Measurements from ENCODE around the gene MYO1B. TPM values are rescaled to one million over a fixed set of nuclear protein-coding genes. Genes with fewer than 3 reads are reported as not detected.

The MYO1B gene
- total and polyA plus RNA-seq, 7 donors, result 6.2 to 37.1 (median 13.8) TPM

GRCh38 chr2:191287820-191288219, 42.6 kb downstream of the MYO1B start:
- WGBS, 2 donors, result 66 to 72% methylated on average over 4 of the region's 4 CpGs

DNA sequence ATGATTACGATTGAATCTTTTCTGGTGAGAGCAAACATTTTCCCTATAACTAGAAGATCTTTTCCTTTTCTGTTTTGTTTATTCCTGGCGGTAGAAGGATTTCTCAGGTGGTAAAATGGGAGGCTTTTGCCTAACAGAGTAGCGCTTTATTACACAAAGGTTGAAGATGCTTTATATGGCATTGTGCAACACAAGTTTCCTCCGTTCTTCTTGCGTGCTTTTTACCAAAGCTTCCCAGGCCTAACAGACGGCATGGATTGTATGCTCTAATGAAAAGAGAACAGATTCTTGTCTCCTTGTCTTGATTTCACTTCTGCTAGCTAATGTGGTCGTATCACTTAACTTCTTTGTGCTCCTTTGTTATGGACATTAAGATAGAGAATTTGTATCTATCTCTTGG, 43.8 kb downstream of the MYO1B start:
- intact Hi-C loops (cut with DNase I), result no loop called here
- Histone ChIP-seq H3K27ac (no peak overlapping the region), H3K4me1 (no peaks in the 10 kb centered on the region), H3K27me3 (no peaks in the 10 kb centered on the region), H3K36me3 (no peaks in the 10 kb centered on the region), H3K4me3 (no peak overlapping the region), H3K9me3 (no peaks in the 10 kb centered on the region)
- no peak for DNase-seq
- TF ChIP-seq, protein P1, sequence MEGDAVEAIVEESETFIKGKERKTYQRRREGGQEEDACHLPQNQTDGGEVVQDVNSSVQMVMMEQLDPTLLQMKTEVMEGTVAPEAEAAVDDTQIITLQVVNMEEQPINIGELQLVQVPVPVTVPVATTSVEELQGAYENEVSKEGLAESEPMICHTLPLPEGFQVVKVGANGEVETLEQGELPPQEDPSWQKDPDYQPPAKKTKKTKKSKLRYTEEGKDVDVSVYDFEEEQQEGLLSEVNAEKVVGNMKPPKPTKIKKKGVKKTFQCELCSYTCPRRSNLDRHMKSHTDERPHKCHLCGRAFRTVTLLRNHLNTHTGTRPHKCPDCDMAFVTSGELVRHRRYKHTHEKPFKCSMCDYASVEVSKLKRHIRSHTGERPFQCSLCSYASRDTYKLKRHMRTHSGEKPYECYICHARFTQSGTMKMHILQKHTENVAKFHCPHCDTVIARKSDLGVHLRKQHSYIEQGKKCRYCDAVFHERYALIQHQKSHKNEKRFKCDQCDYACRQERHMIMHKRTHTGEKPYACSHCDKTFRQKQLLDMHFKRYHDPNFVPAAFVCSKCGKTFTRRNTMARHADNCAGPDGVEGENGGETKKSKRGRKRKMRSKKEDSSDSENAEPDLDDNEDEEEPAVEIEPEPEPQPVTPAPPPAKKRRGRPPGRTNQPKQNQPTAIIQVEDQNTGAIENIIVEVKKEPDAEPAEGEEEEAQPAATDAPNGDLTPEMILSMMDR (IDR thresholded peaks at IDR 0.05), result no peak
- no peak for TF ChIP-seq EP300 (IDR thresholded peaks at IDR 0.05)
- no peak for TF ChIP-seq POLR2A (IDR thresholded peaks at IDR 0.05)
- no peak for TF ChIP-seq POLR2AphosphoS5 (IDR thresholded peaks at IDR 0.05)
- whole genome bisulfite sequencing, 2 donors, result 70 to 78% methylated on average over 7 of the region's 7 CpGs

More at GRCh38 chr2:191287820-191288219, 42.6 kb downstream of the MYO1B start:
- no peaks in the 10 kb centered on the region for H3K27me3 ChIP-seq
- no peaks in the 10 kb centered on the region for H3K4me1 ChIP-seq
- H3K4me3 ChIP-seq, result no peak overlapping the region
- no peaks in the 10 kb centered on the region for H3K9me3 ChIP-seq
- intact Hi-C loops (cut with DNase I), result no loop called here
- H3K27ac ChIP-seq, result no peak overlapping the region
- no peaks in the 10 kb centered on the region for H3K36me3 ChIP-seq
- no peak for DNase-seq
- no peak for TF ChIP-seq EP300 (IDR thresholded peaks at IDR 0.05)
- TF ChIP-seq, protein P1 (IDR thresholded peaks at IDR 0.05), result no peak
- TF ChIP-seq POLR2A (IDR thresholded peaks at IDR 0.05), result no peak
- TF ChIP-seq POLR2AphosphoS5 (IDR thresholded peaks at IDR 0.05), result no peak

DNA sequence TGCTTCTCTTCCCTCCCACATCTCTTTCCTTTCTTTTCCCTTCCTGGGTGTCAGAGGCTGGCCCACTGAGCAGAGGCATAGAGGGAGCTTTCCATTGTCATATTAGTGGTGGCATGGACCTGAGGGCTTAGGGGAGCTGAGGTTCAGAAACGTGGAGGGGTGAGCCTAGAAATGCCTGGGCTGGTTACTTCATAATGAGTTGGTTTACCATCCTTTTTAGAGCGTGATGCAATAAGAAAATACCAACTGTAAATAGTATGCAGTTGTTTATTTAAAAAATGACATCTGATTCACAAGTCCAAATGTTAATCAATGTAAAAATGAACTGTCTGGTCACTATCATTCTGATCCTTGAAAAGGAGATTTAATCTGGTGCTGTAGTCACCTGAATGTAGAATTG, 46.3 kb downstream of the MYO1B start:
- no peak for DNase-seq
- WGBS, 2 donors, result 55 to 67% methylated on average over 2 of the region's 2 CpGs
- TF ChIP-seq POLR2AphosphoS5 (IDR thresholded peaks at IDR 0.05), result no peak
- TF ChIP-seq EP300 (IDR thresholded peaks at IDR 0.05), result no peak
- no peak for TF ChIP-seq POLR2A (IDR thresholded peaks at IDR 0.05)
- TF ChIP-seq, protein P1 (IDR thresholded peaks at IDR 0.05), result no peak
- Histone ChIP-seq H3K27ac (no peak overlapping the region), H3K36me3 (no peaks in the 10 kb centered on the region), H3K4me1 (no peaks in the 10 kb centered on the region), H3K4me3 (no peak overlapping the region), H3K27me3 (no peaks in the 10 kb centered on the region), H3K9me3 (no peaks in the 10 kb centered on the region)
- intact Hi-C loops (cut with DNase I), result no loop called here

GRCh38 chr2:191292869-191293268, 47.7 kb downstream of the MYO1B start:
- DNase-seq, result no peak
- TF ChIP-seq EP300 (IDR thresholded peaks at IDR 0.05) (no peak), POLR2A (IDR thresholded peaks at IDR 0.05) (no peak), POLR2AphosphoS5 (IDR thresholded peaks at IDR 0.05) (no peak)
- TF ChIP-seq, protein P1 (IDR thresholded peaks at IDR 0.05), result no peak
- Histone ChIP-seq H3K4me3 (no peak overlapping the region), H3K9me3 (no peaks in the 10 kb centered on the region), H3K4me1 (no peaks in the 10 kb centered on the region), H3K27me3 (no peaks in the 10 kb centered on the region), H3K36me3 (no peaks in the 10 kb centered on the region), H3K27ac (no peak overlapping the region)
- intact Hi-C loops (cut with DNase I), result no loop called here

- H3K27ac ChIP-seq, result no peak overlapping the region
- TF ChIP-seq EP300 (IDR thresholded peaks at IDR 0.05) (no peak), POLR2AphosphoS5 (IDR thresholded peaks at IDR 0.05) (no peak), POLR2A (IDR thresholded peaks at IDR 0.05) (no peak)
- TF ChIP-seq, protein P1 (IDR thresholded peaks at IDR 0.05), result no peak
- no peak for DNase-seq
- H3K27me3 ChIP-seq, result no peaks in the 10 kb centered on the region
- H3K9me3 ChIP-seq, result no peaks in the 10 kb centered on the region
- intact Hi-C loops (cut with DNase I), result no loop called here
- 10 to 44% methylated on average over 3 of the region's 3 CpGs for WGBS, 2 donors
- H3K36me3 ChIP-seq, result no peaks in the 10 kb centered on the region
- no peaks in the 10 kb centered on the region for H3K4me1 ChIP-seq
- no peak overlapping the region for H3K4me3 ChIP-seq
Observed at GRCh38 chr2:191295088-191295487, 49.9 kb downstream of the MYO1B start.

Data from sigmoid colon (tissue), 7 donors.